K562 (cell line): ENCODE measurements around the gene CIAO2B.

ENCODE experiments used
- CTCF ChIP-seq, 3 experiments: IDR thresholded peaks in 2 of 3; conservative IDR thresholded peaks in 1 of 3; 2 replicates each; pipeline ENCODE4 v1.5.1; 2011 to 2012; ENCODE audit warnings: low read length in 3 of 3, mild to moderate bottlenecking in 3 of 3, control low read depth in 2 of 3, improper control_type of control experiment in 1 of 3, inconsistent platforms in 1 of 3, low read depth in 1 of 3, mixed read lengths in 1 of 3, moderate library complexity in 1 of 3; ENCODE audit not compliant: insufficient read depth in 2 of 3
- EHMT2 ChIP-seq: fragments of 450-650 bp; IDR thresholded peaks from 2 replicates; pipeline ENCODE4 v1.6.1; 2018; ENCODE audit warnings: antibody characterized with exemption
- EZH2 ChIP-seq: IDR thresholded peaks from 2 replicates; pipeline ENCODE4 v1.6.1; 2012; ENCODE audit warnings: low read depth, mild to moderate bottlenecking, inconsistent platforms, low read length, borderline replicate concordance
- HNRNPH1 ChIP-seq: fragments of 200-400 bp; formaldehyde crosslinking; optimal IDR thresholded peaks from 2 replicates; pipeline ENCODE3; 2017; ENCODE audit warnings: low read depth, mild to moderate bottlenecking, low read length, moderate library complexity
- NR2C2 ChIP-seq, 2 experiments: fragments of 200-800 bp in 1 of 2; sonication (Bioruptor generic) in 1 of 2; sonication (generic) in 1 of 2; formaldehyde crosslinking in 1 of 2; IDR thresholded peaks; 2 replicates each; pipeline versions ENCODE4 v1.6.1 to v1.8.0; 2016 to 2022; ENCODE audit warnings: mild to moderate bottlenecking in 1 of 2, missing compliant biosample characterization in 1 of 2, missing genetic modification characterization in 1 of 2, missing genetic modification reagents in 1 of 2
- PATZ1 ChIP-seq: fragments of 250-450 bp; sonication (Bioruptor Pico); IDR thresholded peaks from 2 replicates; pipeline ENCODE4 v1.5.0; 2020; ENCODE audit warnings: mild to moderate bottlenecking, borderline replicate concordance
- RBFOX2 ChIP-seq: fragments of 200-400 bp; formaldehyde crosslinking; IDR thresholded peaks from 2 replicates; pipeline ENCODE4 v1.6.1; 2017; ENCODE audit warnings: low read depth, mild to moderate bottlenecking, low read length, moderate library complexity
- SIN3A ChIP-seq, 2 experiments: fragments of 150-350 bp in 1 of 2; IDR thresholded peaks; 2 replicates each; pipeline ENCODE4 v1.6.1; 2011 to 2016; ENCODE audit warnings: borderline replicate concordance in 2 of 2, low read depth in 2 of 2, low read length in 2 of 2, mild to moderate bottlenecking in 2 of 2, moderate library complexity in 2 of 2; ENCODE audit not compliant: control insufficient read depth in 1 of 2
- UBTF ChIP-seq, 2 experiments: IDR thresholded peaks; 2 replicates each; pipeline ENCODE4 v1.6.1; 2012; ENCODE audit warnings: improper control_type of control experiment in 2 of 2, low read depth in 2 of 2, low read length in 2 of 2, borderline replicate concordance in 1 of 2
- ZEB2 ChIP-seq: fragments of 450-650 bp; IDR thresholded peaks from 2 replicates; pipeline ENCODE4 v1.6.1; 2016
- ZHX1 ChIP-seq: fragments of 150-350 bp; conservative IDR thresholded peaks from 2 replicates; pipeline ENCODE4 v1.6.1; 2014; ENCODE audit warnings: low read length
- ZKSCAN3 ChIP-seq: fragments of 250-450 bp; sonication (Bioruptor Pico); IDR thresholded peaks from 2 replicates; pipeline ENCODE4 v1.4.0; 2020
- ZNF280B ChIP-seq: fragments of 250-450 bp; sonication (Bioruptor Pico); IDR thresholded peaks from 2 replicates; pipeline ENCODE4 v1.5.1; 2021; ENCODE audit warnings: mild to moderate bottlenecking
- ZZZ3 ChIP-seq: fragments of 450-650 bp; IDR thresholded peaks from 2 replicates; pipeline ENCODE4 v1.6.1; 2016; ENCODE audit warnings: antibody characterized with exemption, mild to moderate bottlenecking, moderate library complexity

- TF ChIP-seq ZHX1 = no peak
- no peak for TF ChIP-seq SIN3A (IDR thresholded peaks at IDR 0.05; ENCODE audit: borderline replicate concordance in 2 of 2, control insufficient read depth in 1 of 2, low read depth in 2 of 2, low read length in 2 of 2)
- no peak for TF ChIP-seq ZNF280B (CRISPR knock-in tag)
- no peak for TF ChIP-seq EZH2
- TF ChIP-seq ZZZ3 = no peak
- no peak for TF ChIP-seq HNRNPH1
- TF ChIP-seq PATZ1 (CRISPR knock-in tag) = no peak
- no peak for TF ChIP-seq ZEB2
- no peak for TF ChIP-seq NR2C2 (CRISPR knock-in tag; IDR thresholded peaks at IDR 0.05)
- TF ChIP-seq NR2C2 (tag; IDR thresholded peaks at IDR 0.05) = no peak
- TF ChIP-seq CTCF (IDR thresholded peaks at IDR 0.05 in 2 of 3, conservative IDR thresholded peaks at IDR 0.05 in 1 of 3; ENCODE audit: insufficient read depth in 2 of 3, low read depth in 1 of 3, low read length in 3 of 3) = no peak
- TF ChIP-seq ZKSCAN3 (CRISPR knock-in tag) = no peak
- no peak for TF ChIP-seq UBTF (IDR thresholded peaks at IDR 0.05; ENCODE audit: borderline replicate concordance in 1 of 2, low read depth in 2 of 2, low read length in 2 of 2)
- no peak for TF ChIP-seq RBFOX2
- TF ChIP-seq EHMT2 = no peak
These were observed 36.0 kb downstream of the CIAO2B start for GRCh38 chr16:66898207-66898606.
